ENCODE measurements around the gene CWC27.

DNA sequence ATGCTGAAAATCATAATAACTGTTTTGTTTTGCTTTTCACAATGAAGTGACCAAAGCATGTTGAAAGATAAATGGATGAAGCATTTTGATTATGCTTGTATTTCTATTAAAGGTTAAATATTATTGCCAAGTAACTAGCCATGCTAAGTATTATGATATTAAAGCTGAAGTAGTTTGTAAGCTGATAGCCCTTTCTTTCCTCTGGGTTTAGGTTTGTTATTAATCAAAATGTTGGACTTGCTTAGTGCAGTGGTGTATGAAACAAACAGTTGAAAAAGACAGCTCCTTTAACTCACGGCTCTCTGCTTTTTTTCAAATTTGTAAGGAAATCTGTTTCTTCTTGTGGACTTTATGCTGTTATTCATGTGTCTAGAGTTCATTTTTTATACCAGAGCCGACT lies 246.0 kb downstream of the CWC27 start:
- no peak for TF ChIP-seq POLR2A (IDR thresholded peaks at IDR 0.05)
- TF ChIP-seq, protein P1, sequence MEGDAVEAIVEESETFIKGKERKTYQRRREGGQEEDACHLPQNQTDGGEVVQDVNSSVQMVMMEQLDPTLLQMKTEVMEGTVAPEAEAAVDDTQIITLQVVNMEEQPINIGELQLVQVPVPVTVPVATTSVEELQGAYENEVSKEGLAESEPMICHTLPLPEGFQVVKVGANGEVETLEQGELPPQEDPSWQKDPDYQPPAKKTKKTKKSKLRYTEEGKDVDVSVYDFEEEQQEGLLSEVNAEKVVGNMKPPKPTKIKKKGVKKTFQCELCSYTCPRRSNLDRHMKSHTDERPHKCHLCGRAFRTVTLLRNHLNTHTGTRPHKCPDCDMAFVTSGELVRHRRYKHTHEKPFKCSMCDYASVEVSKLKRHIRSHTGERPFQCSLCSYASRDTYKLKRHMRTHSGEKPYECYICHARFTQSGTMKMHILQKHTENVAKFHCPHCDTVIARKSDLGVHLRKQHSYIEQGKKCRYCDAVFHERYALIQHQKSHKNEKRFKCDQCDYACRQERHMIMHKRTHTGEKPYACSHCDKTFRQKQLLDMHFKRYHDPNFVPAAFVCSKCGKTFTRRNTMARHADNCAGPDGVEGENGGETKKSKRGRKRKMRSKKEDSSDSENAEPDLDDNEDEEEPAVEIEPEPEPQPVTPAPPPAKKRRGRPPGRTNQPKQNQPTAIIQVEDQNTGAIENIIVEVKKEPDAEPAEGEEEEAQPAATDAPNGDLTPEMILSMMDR (IDR thresholded peaks at IDR 0.05): no peak

Measured in testis (tissue), 2 donors.